GM21360 (cell line): ENCODE measurements around the gene COL4A4.

Experiments
- ATAC-seq: cut with Tn5 transposase; IDR thresholded peaks from one replicate; pipeline ENCODE4 v1.9.1; 2021; ENCODE audit warnings: mild to moderate bottlenecking, moderate library complexity; ENCODE audit not compliant: unreplicated experiment

COL4A4 gene

DNA sequence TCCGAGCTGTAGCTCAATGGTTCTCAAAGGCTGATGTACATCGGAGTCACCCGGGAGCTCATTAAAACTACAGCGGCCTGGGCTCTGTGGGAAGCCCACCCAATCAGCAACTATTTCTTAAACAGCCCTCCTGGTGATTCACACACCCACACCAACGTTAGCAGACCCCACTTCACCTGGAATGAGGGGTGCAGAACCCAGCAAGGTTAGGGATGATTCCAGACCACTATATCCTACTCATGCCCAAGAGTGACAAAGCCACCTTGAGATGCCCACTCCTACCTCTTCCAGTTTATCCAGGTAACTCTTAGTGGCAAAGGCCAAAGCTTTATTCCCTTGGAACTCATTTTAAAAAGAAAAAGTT lies 178.4 kb downstream of the COL4A4 start:
- no peak for ATAC-seq

DNA sequence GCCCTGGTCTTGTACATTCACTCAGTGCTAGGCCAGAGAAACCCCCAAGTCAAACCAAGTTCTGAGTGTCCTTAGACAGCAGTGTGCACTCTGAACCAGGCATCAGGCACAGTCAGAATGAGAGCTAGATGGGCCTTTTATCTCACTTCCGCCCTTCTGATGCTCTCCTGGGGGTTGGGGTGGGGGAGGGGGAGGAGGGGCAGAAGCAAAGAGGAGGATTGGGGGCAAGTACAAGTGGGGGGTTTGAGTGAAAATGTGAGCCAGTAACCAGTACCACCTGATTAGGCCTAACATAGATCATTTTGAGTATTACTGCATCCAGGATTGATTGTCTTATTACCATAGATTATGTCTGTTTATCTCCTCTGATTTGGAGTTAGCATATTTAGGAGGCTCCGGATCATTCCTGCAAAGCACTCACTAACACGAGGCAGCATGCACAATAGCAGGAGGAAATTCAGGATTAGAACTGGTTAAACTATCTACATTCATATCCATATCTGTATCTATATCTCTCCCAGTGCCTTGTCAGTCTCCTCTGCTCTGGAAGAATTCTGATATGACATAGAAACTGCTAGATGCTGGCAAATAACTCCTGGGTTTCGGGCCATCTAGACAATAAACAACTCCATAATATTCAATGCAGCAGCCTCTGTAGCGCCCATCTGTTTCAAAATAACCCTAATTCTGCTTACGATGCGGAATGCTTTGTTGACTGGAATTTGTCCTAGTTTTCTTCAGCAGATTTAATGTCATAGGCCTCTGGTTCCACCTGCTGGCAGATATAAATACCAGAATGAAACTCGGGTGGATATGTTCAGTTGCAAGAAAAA lies 179.0 kb downstream of the COL4A4 start:
- ATAC-seq: peak; percentile 98

DNA sequence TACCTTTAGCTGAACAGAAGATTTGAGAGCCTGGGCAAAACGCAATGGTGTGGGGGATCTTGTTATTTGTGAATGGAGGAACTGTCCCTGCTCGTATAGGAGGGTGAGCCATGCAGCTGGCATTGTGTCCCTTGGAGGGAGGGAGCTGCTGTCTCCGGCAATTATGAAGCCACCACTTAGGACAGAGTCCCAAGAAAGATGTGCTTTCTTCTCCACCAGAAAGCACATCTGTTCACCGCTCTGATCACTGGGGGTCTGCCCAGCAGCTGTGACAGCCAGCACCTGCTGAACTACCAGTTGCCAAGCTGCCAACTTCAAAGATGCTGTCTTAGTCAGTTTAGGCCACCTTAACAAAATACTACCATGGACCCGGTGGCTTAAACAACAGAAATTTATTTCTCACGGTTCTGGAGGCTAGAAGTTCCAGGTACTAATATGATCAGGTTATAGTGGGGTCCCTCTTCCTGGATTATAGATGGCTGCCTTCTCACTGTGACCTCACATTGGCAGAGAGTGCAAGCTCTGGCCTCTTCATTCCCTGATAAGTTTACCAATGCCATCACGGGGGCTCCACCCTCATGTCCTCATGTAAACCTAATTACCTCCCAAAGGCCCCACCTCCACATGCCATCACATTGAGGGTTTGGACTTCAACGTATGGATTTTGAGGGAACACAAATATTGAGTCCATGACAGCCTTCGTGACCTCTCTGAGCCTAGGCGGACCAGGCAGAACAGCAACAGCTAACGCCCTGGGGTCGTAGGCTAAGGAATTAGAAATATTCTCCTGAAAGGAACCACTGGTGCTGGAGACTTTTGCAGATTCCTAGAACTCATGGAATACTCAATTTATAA lies 179.9 kb downstream of the COL4A4 start:
- peak; percentile 11 for ATAC-seq

DNA sequence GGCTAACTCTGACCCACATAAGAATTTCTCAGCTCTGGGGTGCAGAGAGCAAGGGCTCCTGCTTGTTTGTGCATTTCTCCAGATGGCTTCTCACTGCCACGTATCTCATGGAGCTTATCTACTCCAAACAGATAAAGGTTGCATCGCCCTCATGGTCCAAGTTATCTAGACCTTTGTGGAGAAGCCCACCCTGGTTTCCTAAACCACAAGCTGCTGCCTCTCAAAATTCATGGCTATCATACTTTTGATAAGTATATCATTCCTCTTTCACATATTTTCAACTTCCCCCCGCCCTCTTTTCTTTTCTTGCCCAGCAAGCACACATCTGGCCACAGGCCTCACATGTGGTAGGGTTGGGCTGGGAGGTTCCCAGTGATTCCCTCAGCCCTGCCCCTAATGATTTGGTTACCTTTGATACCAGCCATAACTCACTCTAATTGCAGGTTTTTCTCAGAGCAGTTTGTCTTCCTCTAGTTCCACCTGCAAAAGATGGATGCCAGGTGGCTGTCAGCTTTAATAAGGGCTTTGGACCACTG lies 182.1 kb downstream of the COL4A4 start:
- no peak for ATAC-seq

DNA sequence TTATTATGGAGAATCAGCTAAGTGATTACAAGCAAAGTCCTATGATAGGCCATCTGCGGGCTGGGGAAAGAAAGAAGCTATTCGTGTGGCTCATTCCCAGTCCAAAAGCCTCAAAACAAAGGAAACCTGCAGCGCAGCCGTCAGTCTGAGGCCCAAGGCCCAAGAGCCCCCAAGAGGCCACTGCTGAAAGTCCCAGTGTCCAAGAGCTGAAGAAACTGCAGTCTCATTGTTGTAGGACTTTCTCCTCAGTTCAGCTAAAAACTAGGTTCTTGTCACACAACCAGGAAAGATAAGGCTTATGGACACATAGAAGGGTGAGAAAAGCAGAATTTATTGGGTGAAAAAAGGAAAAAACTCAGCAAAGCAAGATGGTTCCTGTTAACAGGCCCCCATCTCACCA lies 185.0 kb downstream of the COL4A4 start:
- ATAC-seq: no peak

DNA sequence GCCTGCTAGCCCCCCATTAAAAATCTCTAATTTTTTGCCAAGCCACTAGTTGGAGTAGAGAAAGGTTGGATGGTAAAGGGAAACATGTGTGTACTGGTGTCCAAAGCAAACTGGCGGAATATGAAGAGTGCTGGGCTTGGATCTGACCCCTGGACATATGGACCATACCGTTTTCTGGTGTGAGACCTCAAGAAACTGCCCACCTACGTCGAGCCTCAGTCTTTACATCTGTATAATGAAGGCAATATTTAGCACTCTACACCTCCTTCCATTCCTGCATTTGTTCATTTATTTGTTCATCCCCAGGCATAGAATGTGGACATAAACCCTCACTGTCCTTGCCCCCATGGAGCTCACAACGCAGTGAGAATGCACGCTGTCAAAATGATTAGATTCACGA lies 185.7 kb downstream of the COL4A4 start:
- ATAC-seq: no peak

DNA sequence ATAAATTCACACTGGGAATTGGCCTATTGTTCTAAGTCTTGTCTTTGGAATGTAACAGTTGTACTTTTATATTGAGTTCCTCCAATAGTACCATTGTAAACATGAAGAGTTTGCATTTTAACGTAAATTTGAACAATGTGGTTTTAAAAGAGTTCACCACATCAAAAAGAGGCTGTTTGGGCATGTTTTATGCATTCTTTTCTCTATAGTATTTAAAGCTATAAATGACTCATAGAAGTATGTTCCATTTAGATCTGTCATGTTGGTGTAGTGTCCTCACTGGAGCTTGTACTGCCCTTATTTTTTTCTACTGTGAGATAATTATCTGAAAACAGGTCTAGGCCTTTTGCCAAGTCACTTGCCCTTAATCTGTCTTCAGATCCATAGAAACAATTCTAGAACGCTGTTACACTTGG lies 186.2 kb downstream of the COL4A4 start:
- no peak for ATAC-seq

DNA sequence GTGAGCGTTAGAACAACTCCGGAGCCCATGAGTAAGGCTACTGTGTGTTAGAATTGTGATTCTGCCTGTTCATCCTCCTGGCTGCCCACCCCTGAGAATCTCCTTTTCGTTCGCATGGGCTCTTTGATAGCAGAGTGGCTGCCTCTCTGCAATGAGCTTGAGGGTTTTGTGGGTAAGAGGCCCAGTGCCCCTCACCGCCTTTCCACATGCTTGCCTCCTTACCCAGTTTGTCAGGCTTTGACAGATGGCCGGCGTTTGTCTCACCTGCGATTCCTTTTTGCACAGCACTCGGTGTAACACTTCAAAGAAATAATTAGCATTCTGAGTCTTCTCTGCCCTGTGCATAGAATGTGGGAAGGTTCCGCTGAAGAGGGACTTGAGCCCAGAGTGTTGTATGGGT lies 190.2 kb downstream of the COL4A4 start:
- ATAC-seq: no peak

DNA sequence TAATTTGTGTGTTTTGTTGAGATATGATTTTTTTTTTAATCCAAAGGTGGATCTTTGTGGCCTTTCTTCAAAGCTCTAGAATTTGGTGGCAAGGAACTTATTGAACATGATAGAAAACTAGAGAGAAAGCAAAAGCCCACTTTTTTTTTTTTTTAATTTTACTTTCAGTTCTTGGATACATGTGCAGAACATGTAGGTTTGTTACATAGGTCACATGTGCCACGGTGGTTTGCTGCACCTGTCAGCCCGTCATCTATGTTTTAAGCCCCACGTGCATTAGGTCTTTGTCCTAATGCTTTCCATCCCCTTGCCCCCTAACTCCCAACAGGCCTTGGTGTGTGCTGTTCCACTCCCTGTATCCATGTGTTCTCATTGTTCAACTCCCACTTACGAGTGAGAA lies 192.2 kb downstream of the COL4A4 start:
- no peak for ATAC-seq

DNA sequence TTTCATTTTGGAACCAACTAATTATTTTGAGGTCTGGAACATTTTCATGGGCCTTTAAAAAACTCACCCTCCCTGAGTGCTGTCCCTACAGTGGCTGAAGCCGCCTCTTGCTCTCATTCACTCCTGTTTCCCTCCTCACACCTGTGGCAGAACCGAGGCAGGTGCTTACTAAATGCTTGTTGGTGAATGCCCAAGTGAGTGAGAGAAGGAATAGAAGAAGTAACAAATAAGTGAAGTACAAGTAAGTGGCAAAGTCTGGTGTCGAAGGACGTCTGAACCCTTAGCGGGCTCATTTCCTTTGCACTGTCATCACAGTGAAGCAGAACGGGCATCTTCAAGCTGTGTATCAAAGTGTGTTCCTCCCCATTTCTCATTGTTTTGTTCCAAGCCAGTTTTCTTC lies 192.9 kb downstream of the COL4A4 start:
- ATAC-seq: peak; percentile 56

DNA sequence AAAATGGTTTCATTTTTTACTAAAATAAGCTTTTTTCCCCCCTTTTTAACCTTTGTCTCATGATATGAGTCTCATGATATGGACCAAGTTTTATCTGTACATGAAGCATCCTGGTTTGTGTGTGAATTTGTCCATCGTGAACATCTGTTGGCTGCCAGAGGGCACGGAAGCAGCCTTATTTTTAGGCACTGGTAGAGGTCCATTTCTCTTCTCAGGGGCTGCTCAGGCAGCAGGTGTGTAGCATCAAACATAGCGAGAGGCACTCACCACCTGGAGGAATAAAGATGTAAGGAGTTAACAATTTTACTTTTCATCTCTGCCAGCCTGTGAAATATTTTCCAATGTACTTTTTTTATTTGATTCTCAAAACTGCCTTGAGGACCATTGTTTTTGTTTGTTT lies 193.6 kb downstream of the COL4A4 start:
- peak; percentile 77 for ATAC-seq

DNA sequence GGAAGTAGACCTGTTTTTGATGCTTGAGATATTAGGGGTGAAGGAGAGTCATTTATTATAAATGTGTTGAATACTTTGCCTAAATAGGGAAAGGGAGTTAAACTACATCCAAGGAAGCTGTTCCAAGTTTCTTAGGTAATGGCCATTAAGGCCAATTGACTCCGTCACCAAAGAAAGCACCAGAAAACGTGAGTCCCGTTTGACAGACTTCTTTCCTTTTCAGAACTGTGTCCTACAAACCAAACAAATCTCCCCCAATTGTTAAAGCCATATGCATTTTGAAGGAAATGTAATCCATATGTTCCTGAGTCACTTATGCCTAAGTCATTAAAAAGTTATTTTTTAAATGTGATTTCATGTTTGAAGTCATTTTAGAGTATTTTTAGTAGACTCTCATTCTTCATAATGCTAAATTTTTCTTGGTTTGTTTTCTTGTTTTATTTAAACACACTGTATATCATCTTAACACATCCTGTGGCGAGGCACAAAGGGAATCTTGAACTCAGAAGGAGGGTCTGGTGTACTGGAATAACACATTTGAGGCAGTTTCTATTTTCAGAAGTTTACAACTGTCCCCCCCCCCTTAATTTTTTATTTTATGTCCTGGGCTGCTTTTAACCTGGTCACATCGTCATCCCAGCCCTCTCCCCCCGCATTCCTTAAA lies 194.5 kb downstream of the COL4A4 start:
- no peak for ATAC-seq

DNA sequence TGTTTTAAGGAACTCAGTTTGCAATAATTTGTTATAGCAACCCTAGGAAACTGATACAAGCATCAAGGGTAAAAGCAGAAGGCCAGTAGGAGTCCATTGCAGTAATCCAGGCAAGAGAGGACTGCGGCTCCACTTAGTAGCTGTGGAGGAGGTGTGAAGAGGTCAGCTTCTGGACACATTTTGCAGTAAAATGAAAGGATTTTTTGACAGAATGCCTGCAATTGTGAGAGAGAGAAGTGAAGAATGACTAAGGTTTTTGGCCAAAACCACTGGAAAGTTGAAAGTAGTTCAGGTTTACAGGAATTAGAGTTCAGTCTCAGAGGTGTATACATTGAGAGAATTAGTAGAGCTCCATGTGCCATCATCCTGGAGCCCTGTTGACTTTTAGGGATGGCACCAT lies 198.6 kb downstream of the COL4A4 start:
- no peak for ATAC-seq

DNA sequence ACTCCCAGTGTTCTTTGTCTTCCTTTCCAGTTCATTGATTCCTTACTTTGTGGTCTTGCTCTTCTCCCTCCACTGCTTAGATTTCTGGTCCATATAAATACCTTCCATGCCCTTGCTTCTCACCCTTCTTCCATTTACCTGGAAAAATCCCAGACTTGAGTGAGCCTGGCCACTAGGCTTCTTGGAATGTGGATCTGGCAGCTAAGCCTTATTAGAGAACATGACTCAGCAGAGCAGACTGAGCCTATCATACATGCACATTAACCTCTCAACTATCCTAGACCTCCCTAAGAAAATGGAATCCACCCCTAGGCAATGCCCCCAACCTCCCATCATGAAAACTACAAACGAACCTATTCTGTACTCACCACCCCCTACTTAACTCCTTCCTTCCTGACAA lies 200.5 kb downstream of the COL4A4 start:
- ATAC-seq: no peak

DNA sequence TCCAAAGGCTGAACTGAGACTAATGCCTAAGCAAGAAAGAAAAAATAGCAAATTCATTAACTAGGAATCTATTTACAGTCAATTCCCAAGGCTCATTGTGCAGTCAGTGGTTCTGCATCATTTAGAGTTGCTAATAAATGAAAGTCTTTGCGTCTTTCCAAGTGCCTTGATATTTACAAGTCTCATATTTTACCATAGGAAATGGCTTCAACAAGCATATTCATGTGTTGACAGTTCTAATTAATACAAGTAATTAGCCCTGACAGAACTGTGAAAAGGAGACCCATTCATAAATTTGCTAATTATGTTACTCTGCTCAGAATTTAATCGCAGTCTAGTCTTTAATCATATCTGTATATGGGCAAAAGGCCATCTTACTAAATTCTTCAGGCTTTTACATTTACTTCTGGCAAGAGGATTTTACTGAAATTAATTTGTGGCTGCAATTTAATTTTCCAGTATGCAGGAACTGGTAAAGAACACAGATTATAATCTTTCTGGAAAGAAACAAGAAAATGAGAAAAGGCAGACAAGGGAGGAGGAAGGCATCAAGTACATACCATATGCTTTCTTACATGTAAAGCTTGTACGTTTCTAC lies 201.7 kb downstream of the COL4A4 start:
- ATAC-seq: no peak

DNA sequence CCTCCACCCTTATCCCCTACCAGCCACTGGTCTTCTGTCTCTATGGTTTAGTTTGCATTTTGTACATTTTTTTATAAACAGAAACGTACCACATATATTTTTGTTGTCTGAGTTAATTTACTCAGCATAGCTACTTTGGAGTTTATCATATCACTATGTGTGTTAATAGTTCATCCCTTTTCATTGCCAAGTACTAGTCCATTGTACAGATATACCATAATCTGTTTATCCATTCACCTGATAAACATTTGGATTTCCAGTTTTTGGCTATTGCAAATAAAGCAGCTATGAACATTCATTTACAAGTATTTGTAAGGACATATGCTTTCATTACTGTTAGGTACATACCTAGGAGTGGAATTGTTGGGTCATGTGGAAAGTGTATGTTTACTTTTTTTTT lies 204.6 kb downstream of the COL4A4 start:
- ATAC-seq: no peak

DNA sequence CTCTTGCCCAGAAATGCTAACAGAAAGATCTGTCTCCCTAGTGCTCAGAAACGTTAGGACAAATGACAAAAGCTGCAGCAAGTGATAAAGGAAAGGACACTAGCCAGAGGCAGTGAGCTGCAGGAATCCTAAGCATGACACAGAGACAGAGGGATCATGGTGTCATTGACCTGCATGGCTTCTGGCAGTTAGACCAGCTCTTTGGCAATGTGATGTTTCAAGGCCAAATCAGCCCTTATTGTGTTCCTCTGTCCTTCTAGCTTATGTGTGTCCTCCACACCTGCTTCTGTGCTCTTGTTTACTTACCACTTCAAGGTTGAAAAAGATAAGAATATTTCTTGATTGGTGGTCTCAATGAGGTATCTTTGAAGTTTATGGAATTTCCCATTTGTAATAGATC lies 207.3 kb downstream of the COL4A4 start:
- ATAC-seq: no peak

DNA sequence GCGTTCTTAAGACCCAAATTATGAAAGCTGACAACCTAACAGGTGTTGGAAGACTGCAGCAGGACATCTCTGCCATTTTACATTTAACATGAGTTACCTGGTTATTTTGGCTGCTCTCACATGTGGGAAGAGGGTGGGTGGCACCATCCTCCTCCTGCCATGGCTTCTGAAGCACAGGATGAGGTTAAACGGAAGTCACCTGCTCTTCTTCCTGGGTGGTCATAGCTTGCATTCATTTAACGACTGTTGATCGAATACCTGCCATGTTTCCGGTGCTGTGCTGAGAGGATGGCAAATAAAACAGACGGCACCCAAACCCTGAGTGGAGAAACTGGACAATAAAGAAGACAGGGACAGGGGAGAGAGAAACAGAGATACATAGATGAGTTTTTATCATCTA lies 210.2 kb downstream of the COL4A4 start:
- no peak for ATAC-seq

DNA sequence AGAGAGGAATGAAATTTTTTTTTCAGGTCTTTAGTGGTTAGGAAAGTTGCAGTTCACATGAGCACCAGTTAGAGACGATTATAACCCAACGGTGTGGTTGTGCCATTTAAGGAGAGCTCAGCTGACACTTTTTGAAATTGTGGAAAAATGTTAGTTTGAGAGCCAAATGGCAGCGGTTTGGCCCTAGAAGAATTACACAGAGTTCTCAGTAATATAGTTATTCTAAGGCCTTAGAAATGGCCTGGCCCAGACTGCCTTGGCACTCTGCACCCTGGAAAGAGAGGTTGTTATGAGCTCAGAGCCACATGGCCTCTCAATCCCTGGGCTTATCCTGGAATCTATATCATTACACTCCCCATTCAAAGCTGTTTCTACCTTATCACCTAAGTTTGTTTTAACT lies 210.8 kb downstream of the COL4A4 start:
- no peak for ATAC-seq
